NCI-H187 treated with DMSO at 0.1 percent for 48 hours (cell line): Measurements from ENCODE around the gene PLCZ1.
"Not testable (repeated sequence)": the region's sequence is repeated elsewhere in the genome, so short reads cannot be mapped to it uniquely, and the experiment has no call there.

ENCODE experiments used
- DNase-seq: peaks from one replicate; lab custom pipeline; 2025; lab: John Stamatoyannopoulos, UW

PLCZ1 gene

GRCh38 chr12:18700271-18700670 is 37.5 kb downstream of the PLCZ1 start:
- no peak for DNase-seq

- DNase-seq = no peak
These were observed 40.7 kb downstream of the PLCZ1 start for GRCh38 chr12:18696971-18697602.

GRCh38 chr12:18693986-18694385 is 43.8 kb downstream of the PLCZ1 start:
- DNase-seq = not testable (repeated sequence)

GRCh38 chr12:18690653-18691052 is 47.2 kb downstream of the PLCZ1 start:
- DNase-seq = no peak

GRCh38 chr12:18689771-18690170 is 48.0 kb downstream of the PLCZ1 start:
- DNase-seq = no peak

- no peak for DNase-seq
These were observed 53.4 kb downstream of the PLCZ1 start for GRCh38 chr12:18684430-18684829.

GRCh38 chr12:18683327-18684013 is 54.3 kb downstream of the PLCZ1 start:
- DNase-seq = no peak

- no peak for DNase-seq
These were observed 56.0 kb downstream of the PLCZ1 start for GRCh38 chr12:18681818-18682217.

- DNase-seq = no peak
These were observed 60.7 kb downstream of the PLCZ1 start for GRCh38 chr12:18676996-18677588.

- no peak for DNase-seq
These were observed 61.7 kb downstream of the PLCZ1 start for GRCh38 chr12:18676141-18676540.

GRCh38 chr12:18658829-18659228 is 79.0 kb downstream of the PLCZ1 start:
- DNase-seq = no peak

GRCh38 chr12:18658179-18658578 is 79.6 kb downstream of the PLCZ1 start:
- no peak for DNase-seq

GRCh38 chr12:18655351-18655750 is 82.5 kb downstream of the PLCZ1 start:
- no peak for DNase-seq

- DNase-seq = no peak
These were observed 84.3 kb downstream of the PLCZ1 start for GRCh38 chr12:18653465-18653864.

GRCh38 chr12:18652596-18652995 is 85.2 kb downstream of the PLCZ1 start:
- DNase-seq = no peak

- DNase-seq = no peak
These were observed 86.3 kb downstream of the PLCZ1 start for GRCh38 chr12:18651525-18651924.

- DNase-seq = no peak
These were observed 91.4 kb downstream of the PLCZ1 start for GRCh38 chr12:18646286-18646890.

- DNase-seq = no peak
These were observed 93.2 kb downstream of the PLCZ1 start for GRCh38 chr12:18644564-18644963.

- no peak for DNase-seq
These were observed 94.1 kb downstream of the PLCZ1 start for GRCh38 chr12:18643681-18644080.

GRCh38 chr12:18640321-18640955 is 97.4 kb downstream of the PLCZ1 start:
- no peak for DNase-seq

GRCh38 chr12:18634382-18634781 is 103.4 kb downstream of the PLCZ1 start:
- no peak for DNase-seq
